Transverse colon (tissue), 4 donors: ENCODE data around the gene SATB2. TPM values are rescaled to one million over a fixed set of nuclear protein-coding genes. Genes with fewer than 3 reads are reported as not detected.

Experiments used
- DNase-seq: peaks from one replicate; pipeline ENCODE4 v3.0.0-alpha.2; 2019
- H3K27ac ChIP-seq, 4 donors: fragments of 200-600 bp; sonication (generic); 2 replicates each; pipeline ENCODE4 v1.5.1; 2016 to 2018; ENCODE audit warnings: inconsistent platforms in 4 of 4
- H3K27me3 ChIP-seq: fragments of 200-600 bp; sonication (generic); 2 replicates; pipeline ENCODE4 v1.5.1; 2017; ENCODE audit warnings: inconsistent platforms
- H3K36me3 ChIP-seq, 4 donors: fragments of 200-600 bp; sonication (generic); 2 replicates each; pipeline ENCODE4 v1.5.1; 2017 to 2019; ENCODE audit warnings: inconsistent platforms in 4 of 4
- H3K4me1 ChIP-seq, 4 donors: fragments of 200-600 bp; sonication (generic); 2 replicates each; pipeline ENCODE4 v1.5.1; 2017 to 2020; ENCODE audit warnings: inconsistent platforms in 4 of 4
- H3K4me3 ChIP-seq, 4 donors: fragments of 200-600 bp; sonication (generic); 1 replicate in 1 of 4; 2 replicates in 3 of 4; pipeline versions ENCODE4 v1.5.1 to v1.6.1; 2017 to 2019; ENCODE audit warnings: inconsistent platforms in 4 of 4
- H3K9me3 ChIP-seq, 2 donors: fragments of 200-600 bp; sonication (generic); 2 replicates each; pipeline ENCODE4 v1.5.1; 2017 to 2019; ENCODE audit warnings: inconsistent platforms in 2 of 2
- CTCF ChIP-seq, 5 experiments: fragments of 200-600 bp in 3 of 5; fragments of 450-650 bp in 2 of 5; sonication (generic) in 3 of 5; IDR thresholded peaks; 1 replicate in 2 of 5; 2 replicates in 3 of 5; pipeline ENCODE4 v1.5.1; 2016 to 2017; ENCODE audit warnings: antibody characterized with exemption in 5 of 5, inconsistent platforms in 3 of 5, mild to moderate bottlenecking in 2 of 5, moderate library complexity in 1 of 5
- EP300 ChIP-seq: sonication (generic); formaldehyde crosslinking; IDR thresholded peaks from one replicate; pipeline ENCODE4 v1.6.1; 2017; ENCODE audit warnings: antibody characterized with exemption, low read depth
- POLR2A ChIP-seq: fragments of 450-650 bp; IDR thresholded peaks from one replicate; pipeline ENCODE4 v1.6.1; 2016; ENCODE audit warnings: antibody characterized with exemption, mild to moderate bottlenecking, moderate library complexity
- POLR2AphosphoS5 ChIP-seq, 3 donors: sonication (generic); formaldehyde crosslinking; IDR thresholded peaks; one replicate each; pipeline ENCODE4 v1.6.1; 2016; ENCODE audit warnings: antibody characterized with exemption in 3 of 3
- WGBS, 2 donors: methylation state at CpG; one replicate each; pipeline ENCODE4 v1.1.5; 2018; ENCODE audit warnings: low coverage in 1 of 2; 5-methylcytosine and 5-hydroxymethylcytosine counted together
- in situ Hi-C, 4 donors: fragments of 200-750 bp; cut with MboI; loops; one replicate each; pipeline versions ENCODE4 v1.15.0 to v1.15.1; 2017; ENCODE audit warnings: low sequenced_read_pairs in 3 of 4, low pct_ligation_motif_present in 1 of 4, low pct_unique_long_range_greater_than_20kb in 1 of 4
- intact Hi-C: fragments of 100-400 bp; cut with DNase I; formaldehyde crosslinking; loops from one replicate; pipeline ENCODE4 v1.15.1; 2023; ENCODE audit warnings: low total_unique reads
- total RNA-seq, 4 donors: library from RNA; depleted of rRNA; stranded (reverse); fragments of >200 nt; gene quantifications; one replicate each; pipeline ENCODE4 v1.1.0, GENCODE V29; 2016

The SATB2 gene
- total RNA-seq, 4 donors from 2014 or later, result 289 to 316 (median 293) TPM

- 88% methylated on average over 2 of the region's 2 CpGs; no CpG with 5 or more reads in 1 of the 2 donors for WGBS, 2 donors
Observed at GRCh38 chr2:199219551-199219950, 238.2 kb downstream of the SATB2 start.

More at GRCh38 chr2:199219551-199219950, 238.2 kb downstream of the SATB2 start:
- Histone ChIP-seq H3K9me3 (no peaks in the 10 kb centered on the region), H3K27me3 (no peaks in the 10 kb centered on the region), H3K4me1 (no peaks in the 10 kb centered on the region), H3K36me3 (no peaks in the 10 kb centered on the region), H3K27ac (no peak overlapping the region), H3K4me3 (no peak overlapping the region)
- TF ChIP-seq POLR2AphosphoS5 (IDR thresholded peaks at IDR 0.05), result no peak
- TF ChIP-seq CTCF (IDR thresholded peaks at IDR 0.05), result no peak
- no peak for TF ChIP-seq POLR2A
- TF ChIP-seq EP300, result no peak
- intact Hi-C loops, result no loop called here
- DNase-seq, result no peak
- in situ Hi-C loops, result no loop called here
